Smooth muscle cell (in vitro differentiated cells): ENCODE data around the gene SLC47A2. TPM values are rescaled to one million over a fixed set of nuclear protein-coding genes. Genes with fewer than 3 reads are reported as not detected.

Experiments
- DNase-seq: peaks from one replicate; lab custom pipeline; 2025; ENCODE audit not compliant: unreplicated experiment; lab: John Stamatoyannopoulos, UW
- H2AFZ ChIP-seq: fragments of 200-600 bp; sonication (generic); 2 replicates; pipeline ENCODE4 v1.6.0; 2016; ENCODE audit warnings: antibody characterized with exemption, low read depth, mild to moderate bottlenecking
- H3F3A ChIP-seq: fragments of 200-600 bp; sonication (generic); 2 replicates; pipeline ENCODE4 v1.6.0; 2017; ENCODE audit warnings: antibody characterized with exemption, low read depth
- H3K27ac ChIP-seq: fragments of 200-600 bp; sonication (generic); 2 replicates; pipeline ENCODE4 v1.5.1; 2016; ENCODE audit warnings: low read depth, mild to moderate bottlenecking
- H3K27me3 ChIP-seq: fragments of 200-600 bp; sonication (generic); 2 replicates; pipeline ENCODE4 v1.6.1; 2016; ENCODE audit warnings: low read depth, mild to moderate bottlenecking
- H3K36me3 ChIP-seq: fragments of 200-600 bp; sonication (generic); 2 replicates; pipeline ENCODE4 v1.5.1; 2016; ENCODE audit warnings: low read depth
- H3K4me1 ChIP-seq: fragments of 200-600 bp; sonication (generic); 2 replicates; pipeline ENCODE4 v1.5.1; 2016; ENCODE audit warnings: low read depth
- H3K4me2 ChIP-seq: fragments of 200-600 bp; sonication (generic); 2 replicates; pipeline ENCODE4 v1.6.0; 2016; ENCODE audit warnings: mild to moderate bottlenecking
- H3K4me3 ChIP-seq: fragments of 200-600 bp; sonication (generic); 2 replicates; pipeline ENCODE4 v1.5.1; 2016; ENCODE audit warnings: mild to moderate bottlenecking
- H3K79me2 ChIP-seq: fragments of 200-600 bp; sonication (generic); 2 replicates; pipeline ENCODE4 v1.6.0; 2016; ENCODE audit warnings: low read depth, mild to moderate bottlenecking
- H3K9ac ChIP-seq: fragments of 200-600 bp; sonication (generic); 2 replicates; pipeline ENCODE4 v1.6.0; 2016; ENCODE audit warnings: low read depth
- H3K9me3 ChIP-seq: fragments of 200-600 bp; sonication (generic); replicated peaks from 2 replicates; pipeline ENCODE4 v1.5.1; 2016; ENCODE audit warnings: low read depth
- H4K20me1 ChIP-seq: fragments of 200-600 bp; sonication (generic); 2 replicates; pipeline ENCODE4 v1.6.0; 2016; ENCODE audit warnings: low read depth
- WGBS: methylation state at CpG from one replicate; pipeline ENCODE4 v1.1.7; 2016; ENCODE audit warnings: low lambda C conversion rate; 5-methylcytosine and 5-hydroxymethylcytosine counted together
- polyA plus RNA-seq: library from polyadenylated mRNA; unstranded; fragments of >200 nt; fragmentation: Nextera tagmentation; extraction: Ambion mirVana; gene quantifications from 2 replicates; pipeline ENCODE4 v1.2.1, GENCODE V29; 2016
- total RNA-seq: library from RNA; depleted of rRNA; stranded (reverse); fragments of >200 nt; gene quantifications from 2 replicates; pipeline ENCODE4 v1.2.3, GENCODE V29; 2014
- TF ChIP-seq, protein P1 (sequence below): fragments of 200-600 bp; sonication (generic); IDR thresholded peaks from 2 replicates; pipeline ENCODE4 v1.5.1; 2017; ENCODE audit warnings: borderline replicate concordance, mild to moderate bottlenecking, antibody characterized with exemption; ENCODE audit not compliant: insufficient read depth, poor library complexity, severe bottlenecking

Gene SLC47A2
- total and polyA plus RNA-seq, 2 experiments from 2014 or later, result not detected

DNA sequence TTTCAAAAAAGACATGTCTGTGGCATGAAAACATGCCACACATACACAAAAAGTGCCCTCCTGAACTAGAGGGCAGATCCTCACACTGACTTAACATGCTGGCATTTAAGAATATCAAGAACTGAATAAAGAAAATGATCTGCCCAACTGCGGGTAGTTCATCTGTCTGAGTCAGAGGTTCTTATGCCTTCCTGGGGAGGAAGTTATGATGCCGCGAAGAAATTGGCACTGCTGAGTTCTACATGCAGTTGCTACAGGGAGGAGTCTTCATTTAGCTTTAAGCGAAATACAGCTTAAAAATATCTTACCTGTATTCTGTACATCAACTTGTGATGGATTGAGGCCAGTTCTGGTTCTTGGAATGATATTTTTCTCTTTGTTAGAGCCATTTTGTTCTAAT, 61.5 kb downstream of the SLC47A2 start:
- H3K9me3 ChIP-seq, result no peaks in the 10 kb centered on the region
- DNase-seq, result no peak
- H2AFZ ChIP-seq, result no peak overlapping the region
- H3K4me3 ChIP-seq, result no peak overlapping the region
- H3K27ac ChIP-seq, result no peak overlapping the region
- H4K20me1 ChIP-seq, result peaks cover 7% of the 10 kb centered on the region
- TF ChIP-seq, protein P1, sequence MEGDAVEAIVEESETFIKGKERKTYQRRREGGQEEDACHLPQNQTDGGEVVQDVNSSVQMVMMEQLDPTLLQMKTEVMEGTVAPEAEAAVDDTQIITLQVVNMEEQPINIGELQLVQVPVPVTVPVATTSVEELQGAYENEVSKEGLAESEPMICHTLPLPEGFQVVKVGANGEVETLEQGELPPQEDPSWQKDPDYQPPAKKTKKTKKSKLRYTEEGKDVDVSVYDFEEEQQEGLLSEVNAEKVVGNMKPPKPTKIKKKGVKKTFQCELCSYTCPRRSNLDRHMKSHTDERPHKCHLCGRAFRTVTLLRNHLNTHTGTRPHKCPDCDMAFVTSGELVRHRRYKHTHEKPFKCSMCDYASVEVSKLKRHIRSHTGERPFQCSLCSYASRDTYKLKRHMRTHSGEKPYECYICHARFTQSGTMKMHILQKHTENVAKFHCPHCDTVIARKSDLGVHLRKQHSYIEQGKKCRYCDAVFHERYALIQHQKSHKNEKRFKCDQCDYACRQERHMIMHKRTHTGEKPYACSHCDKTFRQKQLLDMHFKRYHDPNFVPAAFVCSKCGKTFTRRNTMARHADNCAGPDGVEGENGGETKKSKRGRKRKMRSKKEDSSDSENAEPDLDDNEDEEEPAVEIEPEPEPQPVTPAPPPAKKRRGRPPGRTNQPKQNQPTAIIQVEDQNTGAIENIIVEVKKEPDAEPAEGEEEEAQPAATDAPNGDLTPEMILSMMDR, result no peak
- peaks cover 5% of the 10 kb centered on the region for H3K79me2 ChIP-seq
- no peaks in the 10 kb centered on the region for H3K4me1 ChIP-seq
- H3K27me3 ChIP-seq, result no peaks in the 10 kb centered on the region
- no peaks in the 10 kb centered on the region for H3F3A ChIP-seq
- no peaks in the 10 kb centered on the region for H3K36me3 ChIP-seq
- WGBS, result 100% methylated on average over 4 of the region's 4 CpGs
- no peak overlapping the region for H3K4me2 ChIP-seq
- no peak overlapping the region for H3K9ac ChIP-seq

DNA sequence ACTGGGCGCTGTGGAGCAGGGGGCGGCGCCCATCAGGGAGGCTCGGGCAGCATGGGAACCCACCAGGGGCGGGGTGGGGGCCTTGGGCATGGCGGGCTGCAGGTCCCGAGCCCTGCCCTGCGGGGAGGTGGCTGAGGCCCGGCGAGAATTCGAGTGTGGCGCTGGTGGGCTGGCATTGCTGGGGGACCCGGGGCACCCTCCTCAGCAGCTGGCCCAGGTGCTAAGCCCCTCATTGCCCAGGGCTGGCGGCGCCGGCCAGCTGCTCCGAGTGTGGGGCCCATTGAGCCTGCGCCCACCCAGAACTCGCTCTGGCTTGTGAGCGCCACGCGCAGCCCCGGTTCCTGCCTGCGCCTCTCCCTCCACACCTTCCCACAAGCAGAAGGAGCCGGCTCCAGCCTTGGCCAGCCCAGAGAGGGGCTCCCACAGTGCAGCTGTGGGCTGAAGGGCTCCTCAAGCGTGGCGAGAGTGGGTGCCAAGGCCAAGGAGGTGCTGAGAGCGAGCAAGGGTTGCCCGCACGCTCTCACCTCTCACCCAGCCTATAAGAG, 62.0 kb downstream of the SLC47A2 start:
- no peak overlapping the region for H3K9ac ChIP-seq
- no peak overlapping the region for H3K4me2 ChIP-seq
- WGBS, result over 99% methylated on average over 25 of the region's 30 CpGs

DNA sequence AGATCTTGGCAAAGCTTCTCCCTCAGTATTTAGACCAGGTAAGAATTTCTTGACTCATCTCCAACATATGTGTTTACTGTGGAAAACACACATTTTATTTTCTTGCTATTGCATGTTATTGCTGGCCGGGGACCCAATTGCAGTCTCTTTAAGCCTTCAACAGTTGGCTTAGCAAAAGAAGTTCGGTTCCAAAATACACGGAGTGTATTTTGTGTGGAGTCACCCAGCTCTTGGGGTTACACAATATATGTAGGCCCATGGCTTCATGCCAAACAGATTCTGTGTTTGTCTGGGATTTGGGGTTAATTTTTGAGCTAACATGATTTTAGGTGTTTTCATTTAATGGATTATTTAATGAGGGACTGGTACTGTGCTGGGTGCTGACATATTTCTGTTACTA, 63.8 kb downstream of the SLC47A2 start:
- H2AFZ ChIP-seq, result no peak overlapping the region
- no peaks in the 10 kb centered on the region for H3F3A ChIP-seq
- H4K20me1 ChIP-seq, result peaks cover 7% of the 10 kb centered on the region
- H3K9me3 ChIP-seq, result no peaks in the 10 kb centered on the region
- peaks cover 7% of the 10 kb centered on the region for H3K4me1 ChIP-seq
- H3K27me3 ChIP-seq, result no peaks in the 10 kb centered on the region
- H3K4me3 ChIP-seq, result no peak overlapping the region
- TF ChIP-seq, protein P1, result no peak
- H3K9ac ChIP-seq, result no peak overlapping the region
- H3K79me2 ChIP-seq, result peaks cover 11% of the 10 kb centered on the region
- no peaks in the 10 kb centered on the region for H3K36me3 ChIP-seq
- no peak overlapping the region for H3K4me2 ChIP-seq
- 98% methylated on average over 3 of the region's 3 CpGs for WGBS
- no peak for DNase-seq
- no peak overlapping the region for H3K27ac ChIP-seq

More for the DNA sequence above, 62.0 kb downstream of the SLC47A2 start:
- TF ChIP-seq, protein P1, result no peak
- no peak overlapping the region for H3K27ac ChIP-seq
- H3K27me3 ChIP-seq, result no peaks in the 10 kb centered on the region
- H4K20me1 ChIP-seq, result peaks cover 7% of the 10 kb centered on the region
- H3K4me1 ChIP-seq, result peaks cover 3% of the 10 kb centered on the region
- no peak for DNase-seq
- no peak overlapping the region for H2AFZ ChIP-seq
- no peak overlapping the region for H3K4me3 ChIP-seq
- no peaks in the 10 kb centered on the region for H3K36me3 ChIP-seq
- no peaks in the 10 kb centered on the region for H3K9me3 ChIP-seq
- H3K79me2 ChIP-seq, result peaks cover 9% of the 10 kb centered on the region
- no peaks in the 10 kb centered on the region for H3F3A ChIP-seq
